ENCODE data around the gene MYEOV. TPM values are rescaled to one million over a fixed set of nuclear protein-coding genes. Genes with fewer than 3 reads are reported as not detected.

MYEOV gene
- polyA plus RNA-seq, 3 donors = 0.03 TPM; not detected in 2

- Histone ChIP-seq H4K20me1 (ENCODE audit: insufficient read depth, low read length) (no peaks in the 10 kb centered on the region), H3K4me2 (replicated peaks; ENCODE audit: extremely low read depth, low read length, poor library complexity, severe bottlenecking) (no peak overlapping the region), H3K4me1 (ENCODE audit: control insufficient read depth in 1 of 2, insufficient read depth in 2 of 2, low read length in 2 of 2) (no peaks in the 10 kb centered on the region), H3K79me2 (ENCODE audit: insufficient read depth, low read length) (no peaks in the 10 kb centered on the region), H3K27ac (ENCODE audit: low read depth in 1 of 2, low read length in 2 of 2) (no peak overlapping the region), H3K4me3 (replicated peaks in 1 of 3; ENCODE audit: low read depth in 2 of 3, low read length in 3 of 3) (no peak overlapping the region), H3K9me3 (replicated peaks in 1 of 2; ENCODE audit: control insufficient read depth in 1 of 2, insufficient read depth in 1 of 2, low read length in 2 of 2) (no peaks in the 10 kb centered on the region), H2AFZ (ENCODE audit: insufficient read depth, low read depth, low read length, poor library complexity, severe bottlenecking) (no peak overlapping the region), H3K36me3 (replicated peaks in 1 of 2; ENCODE audit: control insufficient read depth in 1 of 2, insufficient read depth in 2 of 2, low read length in 2 of 2) (no peaks in the 10 kb centered on the region), H3K9ac (ENCODE audit: insufficient read depth, low read length, poor library complexity, severe bottlenecking) (no peak overlapping the region), H3K27me3 (ENCODE audit: control insufficient read depth in 2 of 2, insufficient read depth in 2 of 2, low read length in 2 of 2) (no peaks in the 10 kb centered on the region)
- 92% methylated on average over 15 of the region's 18 CpGs for WGBS (ENCODE audit: insufficient coverage)
- intact Hi-C loops (cut with micrococcal nuclease) = no loop called here
- DNase-seq = no peak
- Mint-ChIP-seq H3K27me3 (ENCODE audit: low read depth in 3 of 3) (peaks cover 4 to 11% (median 4%) of the 10 kb centered on the region in 3 donors), H3K4me3 (no peak overlapping the region), H3K9me3 (peaks cover 0 to 2% (median 0%) of the 10 kb centered on the region in 7 donors), H3K4me1 (no peaks in the 10 kb centered on the region), H3K27ac (no peak overlapping the region), H3K36me3 (no peaks in the 10 kb centered on the region)
- no peak for TF ChIP-seq CTCF (IDR thresholded peaks at IDR 0.05)
Measured at GRCh38 chr11:69272831-69273485, 21.0 kb upstream of the MYEOV start.

- no peaks in the 10 kb centered on the region for H3K36me3 Mint-ChIP-seq
- 82% methylated on average over 4 of the region's 6 CpGs for WGBS (ENCODE audit: insufficient coverage)
- Histone ChIP-seq H3K4me3 (replicated peaks in 1 of 3; ENCODE audit: low read depth in 2 of 3, low read length in 3 of 3) (no peak overlapping the region), H2AFZ (ENCODE audit: insufficient read depth, low read depth, low read length, poor library complexity, severe bottlenecking) (no peak overlapping the region), H3K9ac (ENCODE audit: insufficient read depth, low read length, poor library complexity, severe bottlenecking) (no peak overlapping the region), H3K9me3 (replicated peaks in 1 of 2; ENCODE audit: control insufficient read depth in 1 of 2, insufficient read depth in 1 of 2, low read length in 2 of 2) (no peaks in the 10 kb centered on the region), H3K4me1 (ENCODE audit: control insufficient read depth in 1 of 2, insufficient read depth in 2 of 2, low read length in 2 of 2) (no peaks in the 10 kb centered on the region), H3K27me3 (ENCODE audit: control insufficient read depth in 2 of 2, insufficient read depth in 2 of 2, low read length in 2 of 2) (no peaks in the 10 kb centered on the region), H4K20me1 (ENCODE audit: insufficient read depth, low read length) (no peaks in the 10 kb centered on the region), H3K36me3 (replicated peaks in 1 of 2; ENCODE audit: control insufficient read depth in 1 of 2, insufficient read depth in 2 of 2, low read length in 2 of 2) (no peaks in the 10 kb centered on the region), H3K4me2 (replicated peaks; ENCODE audit: extremely low read depth, low read length, poor library complexity, severe bottlenecking) (no peak overlapping the region), H3K27ac (ENCODE audit: low read depth in 1 of 2, low read length in 2 of 2) (no peak overlapping the region), H3K79me2 (ENCODE audit: insufficient read depth, low read length) (no peaks in the 10 kb centered on the region)
- no peak for TF ChIP-seq CTCF (IDR thresholded peaks at IDR 0.05)
- H3K9me3 Mint-ChIP-seq = peaks cover 0 to 2% (median 0%) of the 10 kb centered on the region in 7 donors
- H3K27ac Mint-ChIP-seq = no peak overlapping the region
- intact Hi-C loops (cut with micrococcal nuclease) = no loop called here
- H3K4me1 Mint-ChIP-seq = no peaks in the 10 kb centered on the region
- peaks cover 4 to 12% (median 4%) of the 10 kb centered on the region in 3 donors for H3K27me3 Mint-ChIP-seq (ENCODE audit: low read depth in 3 of 3)
- no peak overlapping the region for H3K4me3 Mint-ChIP-seq
- no peak for DNase-seq
Measured at GRCh38 chr11:69273571-69273970, 20.4 kb upstream of the MYEOV start.
